Measurements from ENCODE around the gene SPTBN2. TPM values are rescaled to one million over a fixed set of nuclear protein-coding genes. Genes with fewer than 3 reads are reported as not detected.

The SPTBN2 gene
- total and polyA plus RNA-seq, 4 donors = 34.6 to 88.2 (median 74.1) TPM

DNA sequence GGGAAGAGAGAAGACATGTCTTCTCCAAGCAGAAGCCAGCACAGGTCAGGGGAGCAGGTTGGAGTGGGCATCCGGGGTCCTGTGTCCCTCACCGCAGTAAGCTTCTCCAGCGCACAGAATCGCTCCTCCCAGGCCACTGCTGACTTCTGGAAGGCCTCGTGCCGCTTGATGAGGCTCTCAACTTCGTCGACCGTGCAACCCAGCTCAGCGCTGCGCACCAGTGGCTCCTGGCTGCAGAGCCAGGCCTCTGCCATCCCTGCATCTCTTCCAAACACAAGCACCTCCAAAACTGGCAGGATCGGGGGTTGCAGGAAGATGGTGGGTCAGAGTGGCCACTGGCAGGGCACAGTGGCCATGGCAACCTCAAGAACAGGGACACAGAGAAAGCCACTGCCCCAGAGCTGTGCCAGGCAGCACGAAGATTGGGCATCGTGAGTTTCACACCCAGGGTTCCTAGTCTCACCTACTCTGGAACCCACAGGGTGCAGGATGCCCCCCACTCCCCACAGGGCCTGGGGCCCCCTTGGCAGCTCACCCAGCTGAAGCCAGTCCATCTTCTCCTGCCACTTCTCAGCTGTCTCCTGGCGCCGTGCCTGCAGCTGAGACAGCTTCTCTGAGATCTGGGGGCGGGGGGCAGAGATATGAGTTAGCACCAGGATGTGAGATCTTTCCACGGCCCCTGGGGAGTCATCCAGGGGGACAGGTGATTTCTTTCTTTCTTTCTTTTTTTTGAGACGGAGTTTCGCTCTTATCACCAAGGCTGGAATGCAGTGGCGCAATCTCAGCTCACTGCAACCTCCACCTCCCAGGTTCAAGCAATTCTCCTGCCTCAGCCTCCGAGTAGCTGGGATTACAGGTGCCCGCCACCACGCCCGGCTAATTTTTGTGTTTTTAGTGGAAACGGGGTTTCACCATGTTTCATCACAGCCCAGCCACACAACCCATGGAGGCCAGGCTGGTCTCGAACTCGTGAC is 40.2 kb downstream of the SPTBN2 start:
- DNase-seq (ENCODE audit: low read depth in 4 of 6, low spot score in 6 of 6) = no peak
- Histone ChIP-seq H3K27ac (ENCODE audit: low read depth, low read length) (no peak overlapping the region), H3K4me1 (ENCODE audit: control insufficient read depth, insufficient read depth, low read length) (no peaks in the 10 kb centered on the region), H3K36me3 (ENCODE audit: control insufficient read depth, insufficient read depth, low read length) (peaks cover 96% of the 10 kb centered on the region), H3K4me3 (ENCODE audit: low read depth, low read length) (no peak overlapping the region), H3K27me3 (ENCODE audit: control insufficient read depth, insufficient read depth, low read length) (no peaks in the 10 kb centered on the region), H3K9me3 (ENCODE audit: control insufficient read depth, insufficient read depth, low read length) (no peaks in the 10 kb centered on the region)
- WGBS (ENCODE audit: insufficient coverage) = 90% methylated on average over 21 of the region's 28 CpGs

DNA sequence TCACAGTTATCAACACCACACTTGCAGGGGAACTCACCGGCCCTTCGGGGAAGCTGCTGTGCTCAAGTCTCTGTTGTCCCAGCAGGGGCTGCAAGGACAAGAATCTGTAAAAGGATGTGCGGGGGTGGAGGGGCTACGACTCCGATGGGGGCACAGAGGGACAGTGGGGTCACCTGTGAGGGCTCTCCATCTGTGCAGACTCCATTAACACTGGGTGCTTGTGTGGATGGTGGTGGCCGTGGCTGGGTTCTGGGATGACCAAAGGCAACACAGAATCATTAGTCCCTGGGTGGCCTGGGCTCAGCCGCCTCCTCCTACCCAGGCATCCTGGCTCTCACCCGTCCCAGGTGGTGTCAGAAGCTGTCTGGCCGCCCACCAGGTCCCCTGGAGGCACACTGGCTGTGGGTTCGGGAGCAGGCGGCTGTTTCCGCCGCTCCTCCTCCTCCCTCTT is 41.2 kb downstream of the SPTBN2 start:
- WGBS (ENCODE audit: insufficient coverage) = 87% methylated on average over 10 of the region's 13 CpGs
- DNase-seq (ENCODE audit: low read depth in 4 of 6, low spot score in 6 of 6) = no peak
- Histone ChIP-seq H3K4me1 (ENCODE audit: control insufficient read depth, insufficient read depth, low read length) (no peaks in the 10 kb centered on the region), H3K36me3 (ENCODE audit: control insufficient read depth, insufficient read depth, low read length) (peaks cover 86% of the 10 kb centered on the region), H3K27ac (ENCODE audit: low read depth, low read length) (no peak overlapping the region), H3K27me3 (ENCODE audit: control insufficient read depth, insufficient read depth, low read length) (no peaks in the 10 kb centered on the region), H3K9me3 (ENCODE audit: control insufficient read depth, insufficient read depth, low read length) (no peaks in the 10 kb centered on the region), H3K4me3 (ENCODE audit: low read depth, low read length) (no peak overlapping the region)

DNA sequence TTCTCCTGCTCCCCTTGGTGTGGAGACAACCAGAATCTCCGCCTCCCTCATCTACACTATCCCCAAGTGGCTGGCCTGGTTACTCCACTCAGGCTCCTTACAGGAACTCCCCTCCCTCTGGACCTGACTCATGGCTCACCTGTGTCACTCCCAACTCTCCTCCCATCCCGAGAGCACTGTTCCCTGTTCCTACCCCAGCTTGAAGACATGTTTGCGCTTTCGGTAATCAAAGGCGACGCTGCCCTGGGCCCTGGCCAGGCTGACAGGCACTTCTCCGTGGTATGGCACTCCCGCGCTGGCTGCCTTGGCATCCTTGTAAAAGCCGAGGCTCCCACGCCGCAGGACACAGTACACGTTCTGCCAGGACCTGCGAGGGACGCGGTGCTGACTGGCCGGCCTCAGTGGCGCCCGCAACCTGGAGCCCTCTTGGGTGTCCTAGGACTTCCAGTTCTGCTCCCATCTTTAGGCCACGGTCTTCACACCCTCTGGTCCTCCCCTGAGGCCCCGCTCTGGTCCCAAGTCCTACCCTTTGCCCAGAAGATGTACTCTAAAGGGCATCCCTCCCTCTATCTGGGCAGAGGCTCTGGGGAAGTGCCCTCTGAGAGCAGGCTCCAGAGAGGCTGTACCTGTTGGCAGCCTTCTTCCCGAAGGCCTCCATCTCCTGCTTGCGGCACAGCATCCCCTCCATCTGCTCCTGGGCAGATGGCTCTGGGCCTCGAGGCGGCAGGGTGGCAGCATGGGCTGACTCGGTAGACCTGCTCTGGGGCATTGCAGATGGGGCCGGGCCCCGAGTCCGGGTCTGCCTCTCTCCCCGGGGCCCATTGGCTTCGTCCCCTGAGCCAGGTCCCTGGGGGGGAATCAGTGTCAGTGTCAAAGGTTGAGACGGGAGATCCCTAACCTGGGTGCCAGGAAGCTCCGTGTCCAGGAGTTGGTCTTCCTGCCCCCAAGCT is 41.9 kb downstream of the SPTBN2 start:
- H3K4me1 ChIP-seq (ENCODE audit: control insufficient read depth, insufficient read depth, low read length) = no peaks in the 10 kb centered on the region
- no peak for DNase-seq (ENCODE audit: low read depth in 4 of 6, low spot score in 6 of 6)
- no peak overlapping the region for H3K4me3 ChIP-seq (ENCODE audit: low read depth, low read length)
- H3K9me3 ChIP-seq (ENCODE audit: control insufficient read depth, insufficient read depth, low read length) = no peaks in the 10 kb centered on the region
- H3K27ac ChIP-seq (ENCODE audit: low read depth, low read length) = no peak overlapping the region
- 94% methylated on average over 31 of the region's 33 CpGs for WGBS (ENCODE audit: insufficient coverage)
- H3K27me3 ChIP-seq (ENCODE audit: control insufficient read depth, insufficient read depth, low read length) = no peaks in the 10 kb centered on the region
- H3K36me3 ChIP-seq (ENCODE audit: control insufficient read depth, insufficient read depth, low read length) = peaks cover 78% of the 10 kb centered on the region

DNA sequence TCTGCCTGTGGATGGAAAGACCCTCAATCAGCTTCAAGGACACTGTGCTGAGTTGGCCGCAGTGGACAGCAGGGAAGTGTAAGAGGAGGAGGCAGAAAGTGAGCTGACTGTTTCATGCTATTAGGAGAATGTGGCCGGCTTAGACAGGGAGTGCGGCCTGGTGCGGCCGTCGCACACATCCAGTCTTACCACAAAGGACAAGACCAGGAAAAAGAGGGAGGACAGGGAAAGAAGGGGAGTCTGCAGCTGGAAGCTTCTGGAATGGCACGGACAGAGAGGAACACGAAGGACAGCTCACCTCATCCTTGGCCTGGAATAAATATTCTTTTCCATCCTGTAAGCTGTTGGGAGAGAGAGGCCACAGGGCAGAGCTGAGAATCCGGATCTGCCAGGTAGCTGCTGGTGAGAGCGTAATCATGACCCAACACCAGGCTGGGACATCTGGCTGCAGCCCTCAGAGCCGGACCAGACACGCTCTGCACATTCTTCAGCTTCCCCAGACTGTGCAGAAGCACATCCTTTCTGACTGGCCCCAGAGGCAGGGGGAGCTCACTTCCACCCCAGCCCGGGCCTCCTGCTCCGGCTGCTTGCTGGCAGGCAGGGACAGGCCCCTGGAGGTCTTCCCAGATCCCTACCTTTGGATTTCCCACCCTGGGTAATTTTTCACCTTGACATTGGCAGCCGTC is 42.8 kb downstream of the SPTBN2 start:
- Histone ChIP-seq H3K4me3 (ENCODE audit: low read depth, low read length) (no peak overlapping the region), H3K36me3 (ENCODE audit: control insufficient read depth, insufficient read depth, low read length) (peaks cover 70% of the 10 kb centered on the region), H3K4me1 (ENCODE audit: control insufficient read depth, insufficient read depth, low read length) (no peaks in the 10 kb centered on the region), H3K9me3 (ENCODE audit: control insufficient read depth, insufficient read depth, low read length) (no peaks in the 10 kb centered on the region), H3K27me3 (ENCODE audit: control insufficient read depth, insufficient read depth, low read length) (no peaks in the 10 kb centered on the region), H3K27ac (ENCODE audit: low read depth, low read length) (no peak overlapping the region)
- DNase-seq (ENCODE audit: low read depth in 4 of 6, low spot score in 6 of 6) = no peak
- 90% methylated on average over 11 of the region's 15 CpGs for WGBS (ENCODE audit: insufficient coverage)

DNA sequence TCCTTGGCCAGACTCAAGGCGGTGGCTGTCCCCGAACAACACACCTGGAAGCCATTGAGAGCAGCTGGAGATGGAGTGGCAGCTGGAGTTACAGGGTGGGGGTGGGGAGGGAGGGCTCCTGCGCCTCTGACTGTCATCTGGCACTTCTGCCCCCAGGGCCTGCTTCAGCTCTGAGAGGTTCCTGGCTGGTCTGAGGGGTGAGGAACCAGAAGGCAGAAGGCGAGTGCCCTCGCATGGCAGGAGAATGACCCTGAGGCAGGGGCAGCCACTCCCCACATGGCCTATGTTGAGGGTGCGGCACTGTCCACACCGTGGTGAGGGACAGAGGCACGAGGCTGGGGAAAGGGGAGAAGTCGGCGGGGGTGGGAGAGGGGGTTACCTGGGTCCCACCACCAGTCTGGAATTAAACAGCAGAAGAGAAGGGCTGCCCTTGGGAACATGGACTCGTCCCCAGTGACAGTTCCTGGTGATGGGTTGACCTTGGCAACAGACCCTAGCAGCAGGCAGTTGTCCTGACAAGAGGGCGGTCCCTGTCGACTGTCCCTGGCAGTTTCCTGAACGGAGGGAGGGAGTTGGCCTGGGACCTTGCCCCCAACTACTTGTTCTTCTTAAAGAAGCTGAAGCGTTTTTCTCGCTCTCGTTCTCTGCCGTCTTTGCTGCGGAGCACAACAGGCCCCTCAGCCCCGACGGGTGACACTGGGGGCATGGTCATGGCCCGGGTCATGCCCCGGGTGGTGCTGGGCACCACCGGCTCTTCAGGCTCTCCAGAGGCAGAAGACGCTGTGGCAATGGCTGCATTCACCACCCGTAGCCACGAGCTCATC is 43.5 kb downstream of the SPTBN2 start:
- Histone ChIP-seq H3K4me3 (ENCODE audit: low read depth, low read length) (no peak overlapping the region), H3K9me3 (ENCODE audit: control insufficient read depth, insufficient read depth, low read length) (no peaks in the 10 kb centered on the region), H3K27ac (ENCODE audit: low read depth, low read length) (no peak overlapping the region), H3K27me3 (ENCODE audit: control insufficient read depth, insufficient read depth, low read length) (no peaks in the 10 kb centered on the region), H3K4me1 (ENCODE audit: control insufficient read depth, insufficient read depth, low read length) (no peaks in the 10 kb centered on the region), H3K36me3 (ENCODE audit: control insufficient read depth, insufficient read depth, low read length) (peaks cover 62% of the 10 kb centered on the region)
- DNase-seq (ENCODE audit: low read depth in 4 of 6, low spot score in 6 of 6) = no peak
- WGBS (ENCODE audit: insufficient coverage) = 89% methylated on average over 21 of the region's 27 CpGs

DNA sequence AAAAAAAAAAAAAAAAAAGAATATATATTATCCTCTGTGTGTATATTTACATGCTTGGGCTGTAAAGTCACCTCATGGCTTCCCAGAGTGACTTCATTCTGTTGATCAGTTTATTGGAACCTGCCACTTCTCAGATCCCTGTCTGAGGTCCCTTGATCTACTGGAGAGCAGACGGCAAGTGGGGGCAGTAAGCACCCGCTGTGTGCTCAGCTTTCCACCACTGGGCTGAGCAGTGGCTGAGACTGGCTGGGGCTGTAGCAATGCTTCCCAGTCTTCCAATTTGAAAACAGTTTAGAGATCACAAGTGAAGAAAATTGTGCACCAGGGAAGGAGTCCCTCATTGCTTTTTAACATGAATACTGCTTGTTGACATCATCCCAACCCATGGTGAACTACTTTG is 44.4 kb downstream of the SPTBN2 start:
- Histone ChIP-seq H3K4me1 (ENCODE audit: control insufficient read depth, insufficient read depth, low read length) (no peaks in the 10 kb centered on the region), H3K36me3 (ENCODE audit: control insufficient read depth, insufficient read depth, low read length) (peaks cover 54% of the 10 kb centered on the region), H3K27ac (ENCODE audit: low read depth, low read length) (no peak overlapping the region), H3K9me3 (ENCODE audit: control insufficient read depth, insufficient read depth, low read length) (no peaks in the 10 kb centered on the region), H3K27me3 (ENCODE audit: control insufficient read depth, insufficient read depth, low read length) (no peaks in the 10 kb centered on the region), H3K4me3 (ENCODE audit: low read depth, low read length) (no peak overlapping the region)
- no peak for DNase-seq (ENCODE audit: low read depth in 4 of 6, low spot score in 6 of 6)
- 92% methylated on average over 2 of the region's 2 CpGs for WGBS (ENCODE audit: insufficient coverage)

DNA sequence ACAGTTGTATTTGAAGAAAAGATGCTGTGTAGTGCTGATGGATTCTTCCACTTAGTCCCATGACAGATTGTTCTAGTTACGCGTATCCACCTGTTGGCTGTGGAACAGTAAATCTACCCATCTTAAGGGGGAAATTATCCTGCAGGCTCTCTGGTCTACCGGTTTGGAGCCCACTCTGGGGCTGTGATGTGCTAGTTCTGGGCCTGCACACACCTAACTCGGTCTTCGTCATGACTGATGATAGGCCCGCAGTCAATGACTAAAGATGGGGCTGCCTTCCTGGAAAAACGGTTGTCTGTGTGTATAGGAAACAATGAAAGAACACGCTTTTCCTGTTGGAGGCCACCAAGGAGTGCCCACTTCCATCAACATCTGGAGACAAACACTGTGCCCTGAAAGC is 45.1 kb downstream of the SPTBN2 start:
- DNase-seq (ENCODE audit: low read depth in 4 of 6, low spot score in 6 of 6) = no peak
- Histone ChIP-seq H3K4me1 (ENCODE audit: control insufficient read depth, insufficient read depth, low read length) (peaks cover under 1% of the 10 kb centered on the region), H3K36me3 (ENCODE audit: control insufficient read depth, insufficient read depth, low read length) (peaks cover 46% of the 10 kb centered on the region), H3K27ac (ENCODE audit: low read depth, low read length) (no peak overlapping the region), H3K27me3 (ENCODE audit: control insufficient read depth, insufficient read depth, low read length) (no peaks in the 10 kb centered on the region), H3K9me3 (ENCODE audit: control insufficient read depth, insufficient read depth, low read length) (no peaks in the 10 kb centered on the region), H3K4me3 (ENCODE audit: low read depth, low read length) (no peak overlapping the region)
- WGBS (ENCODE audit: insufficient coverage) = 83% methylated on average over 1 of the region's 8 CpGs

DNA sequence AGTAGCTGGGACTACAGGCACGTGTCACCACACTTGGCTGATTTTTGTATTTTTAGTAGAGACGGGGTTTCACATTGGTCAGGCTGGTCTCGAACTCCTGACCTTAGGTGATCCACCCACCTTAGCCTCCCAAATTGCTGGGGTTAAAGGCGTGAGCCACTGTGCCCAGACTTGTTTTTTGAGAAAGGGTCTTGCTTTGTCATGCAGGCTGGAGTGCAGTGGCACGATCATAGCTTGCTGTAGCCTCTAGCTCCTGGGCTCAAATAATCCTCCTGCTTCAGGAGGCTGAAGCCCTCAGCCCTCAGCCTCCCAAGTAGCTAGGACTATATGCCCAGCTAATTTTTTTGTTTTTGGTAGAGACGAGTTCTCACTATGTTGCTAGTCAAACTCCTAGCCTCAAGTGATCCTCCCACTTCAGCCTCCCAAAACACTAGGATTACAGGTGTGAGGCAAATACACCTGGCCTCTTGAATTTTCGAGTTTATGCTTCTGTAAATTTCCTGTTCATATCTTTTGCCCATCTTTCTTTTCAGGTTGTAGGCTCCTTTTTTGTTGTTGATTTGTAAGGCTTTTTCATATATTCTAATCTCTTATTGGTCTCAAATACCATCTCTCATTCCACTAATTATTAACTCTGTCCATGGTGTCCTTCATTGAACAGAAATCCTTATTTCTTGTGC is 47.9 kb downstream of the SPTBN2 start:
- Histone ChIP-seq H3K36me3 (ENCODE audit: control insufficient read depth, insufficient read depth, low read length) (peaks cover 19% of the 10 kb centered on the region), H3K27ac (ENCODE audit: low read depth, low read length) (no peak overlapping the region), H3K27me3 (ENCODE audit: control insufficient read depth, insufficient read depth, low read length) (no peaks in the 10 kb centered on the region), H3K9me3 (ENCODE audit: control insufficient read depth, insufficient read depth, low read length) (no peaks in the 10 kb centered on the region), H3K4me3 (ENCODE audit: low read depth, low read length) (no peak overlapping the region), H3K4me1 (ENCODE audit: control insufficient read depth, insufficient read depth, low read length) (peaks cover 19% of the 10 kb centered on the region)
- WGBS (ENCODE audit: insufficient coverage) = 100% methylated on average over 1 of the region's 7 CpGs
- no peak for DNase-seq (ENCODE audit: low read depth in 4 of 6, low spot score in 6 of 6)

All from spinal cord (tissue), 10 donors.